CD4-positive, alpha-beta T cell treated with Interferon alpha-2 for 1 hour (primary cell): ENCODE measurements around the gene PRSS22.
A peak's percentile ranks its signal among the peaks of the same experiment; 100 is the strongest.

Experiments used
- DNase-seq, 2 donors: peaks; one replicate each; pipeline ENCODE4 v3.0.0-alpha.2; 2020 to 2022

The PRSS22 gene

DNA sequence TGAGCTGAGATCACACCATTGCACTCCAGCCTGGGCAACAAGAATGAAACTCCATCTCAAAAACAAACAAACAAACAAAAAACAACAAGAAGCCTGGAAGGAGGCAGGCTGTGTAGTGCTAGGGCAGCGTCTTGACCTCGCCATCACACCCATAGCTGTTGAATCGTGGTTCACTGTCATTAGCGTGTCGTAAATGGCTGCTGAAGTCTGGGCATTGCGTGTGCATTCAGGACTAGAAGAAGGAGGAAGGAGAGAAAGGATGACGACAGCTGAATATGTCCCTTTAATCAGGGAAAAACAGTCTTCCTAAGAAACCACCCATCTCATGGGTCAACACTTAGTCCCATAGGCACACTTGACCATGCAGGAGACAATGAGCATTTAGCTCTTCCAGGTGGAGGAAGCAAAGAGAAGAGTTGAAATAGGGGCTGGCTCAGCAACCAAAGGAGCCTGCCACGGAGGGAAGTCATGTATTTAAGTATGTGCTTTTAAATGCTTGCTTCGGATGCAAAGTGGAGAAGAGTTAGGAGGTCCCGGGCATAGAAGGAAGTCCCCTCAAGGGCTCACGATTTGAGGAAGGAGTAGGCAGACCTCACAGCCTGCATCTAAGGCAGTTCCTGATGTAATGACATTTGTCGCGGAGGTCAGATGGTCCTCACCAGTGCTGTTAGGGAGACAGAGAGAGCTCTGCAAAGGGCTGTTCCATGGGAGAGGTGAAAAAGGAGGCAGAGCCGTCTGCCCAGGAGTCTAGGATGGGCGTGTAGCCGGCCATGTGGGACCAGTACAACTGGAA lies 8.8 kb downstream of the PRSS22 start:
- no peak for DNase-seq

DNA sequence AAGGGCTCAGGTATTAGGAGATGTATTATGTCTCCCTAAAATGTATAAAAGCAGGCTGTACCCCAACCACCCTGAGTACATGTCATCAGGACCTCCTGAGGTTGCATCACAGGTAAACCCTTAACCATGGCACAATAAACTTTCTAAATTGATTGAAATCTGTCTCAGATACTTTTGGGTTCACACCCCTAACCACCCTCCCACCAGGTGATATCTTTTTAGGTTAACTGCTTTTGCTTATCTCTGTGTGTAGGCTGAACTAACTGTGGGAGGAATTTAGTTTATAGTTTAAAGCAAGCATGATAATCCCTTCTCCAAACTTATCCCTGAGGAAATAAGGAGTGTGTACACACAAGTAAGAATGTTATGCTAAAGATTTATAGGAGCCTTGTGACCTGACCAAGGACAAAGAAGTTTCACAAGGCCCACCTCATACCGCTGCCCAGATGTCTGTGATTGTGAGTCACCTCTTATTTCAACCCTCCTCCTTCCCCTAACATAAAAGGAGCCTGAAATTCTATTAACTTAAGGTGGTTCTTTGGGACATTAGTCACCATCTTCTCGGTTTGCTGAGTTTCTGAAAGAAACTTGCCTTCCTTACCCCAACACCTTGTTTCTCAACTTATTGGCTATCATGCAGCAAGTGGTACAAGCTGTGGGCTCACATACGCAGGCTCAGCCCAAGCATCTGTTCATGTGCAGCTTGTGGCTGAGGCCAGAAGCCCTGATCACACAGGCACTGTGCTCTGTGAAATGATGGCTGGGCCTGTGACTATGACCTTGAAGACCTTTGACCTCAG lies 11.3 kb downstream of the PRSS22 start:
- DNase-seq = no peak

GRCh38 chr16:2845116-2845515 lies 12.9 kb downstream of the PRSS22 start:
- no peak for DNase-seq

DNA sequence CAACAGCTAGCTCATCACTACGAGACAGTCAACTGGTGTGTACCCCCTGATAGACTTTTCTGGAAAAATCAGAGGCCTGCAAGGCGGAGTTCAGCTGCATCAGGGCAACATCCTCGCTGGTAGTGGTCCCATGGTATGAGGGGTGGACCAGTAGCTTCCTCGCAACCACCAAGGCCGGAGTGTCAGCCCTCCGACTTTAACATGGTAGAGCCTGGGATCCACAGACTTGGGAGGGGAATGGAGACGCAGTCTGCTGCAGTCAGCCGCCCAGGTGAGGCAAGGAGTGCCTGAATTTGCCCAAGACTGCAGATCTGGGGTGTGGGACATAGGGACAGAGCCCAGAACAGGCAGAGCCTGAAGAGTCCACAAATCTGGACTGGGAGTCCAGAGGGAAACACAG lies 14.4 kb downstream of the PRSS22 start:
- no peak for DNase-seq

GRCh38 chr16:2842340-2843000 lies 15.5 kb downstream of the PRSS22 start:
- DNase-seq = peak; percentile 78 to 79

GRCh38 chr16:2841606-2842339 lies 16.2 kb downstream of the PRSS22 start:
- peak; percentile 18 to 26 for DNase-seq

DNA sequence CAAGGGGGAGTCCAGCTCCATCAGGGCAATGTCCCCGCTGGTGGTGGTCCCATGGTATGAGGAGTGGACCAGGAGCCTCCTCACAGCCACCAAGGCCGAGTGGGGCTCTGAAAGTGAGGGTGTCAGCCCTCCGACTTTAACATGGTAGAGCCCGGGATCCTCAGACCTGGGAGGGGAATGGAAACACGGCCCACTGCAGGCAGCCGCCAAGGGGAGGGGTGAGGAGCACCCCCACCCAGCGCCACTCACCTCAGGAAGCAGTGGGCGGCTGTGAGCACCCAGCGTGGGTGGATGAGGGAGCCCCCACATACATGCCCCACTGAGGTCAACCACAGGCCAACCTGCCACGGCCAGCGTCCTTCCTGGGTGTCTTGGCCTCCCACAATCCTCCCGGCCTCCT lies 17.1 kb downstream of the PRSS22 start:
- no peak for DNase-seq

GRCh38 chr16:2839650-2840450 lies 18.1 kb downstream of the PRSS22 start:
- no peak for DNase-seq

DNA sequence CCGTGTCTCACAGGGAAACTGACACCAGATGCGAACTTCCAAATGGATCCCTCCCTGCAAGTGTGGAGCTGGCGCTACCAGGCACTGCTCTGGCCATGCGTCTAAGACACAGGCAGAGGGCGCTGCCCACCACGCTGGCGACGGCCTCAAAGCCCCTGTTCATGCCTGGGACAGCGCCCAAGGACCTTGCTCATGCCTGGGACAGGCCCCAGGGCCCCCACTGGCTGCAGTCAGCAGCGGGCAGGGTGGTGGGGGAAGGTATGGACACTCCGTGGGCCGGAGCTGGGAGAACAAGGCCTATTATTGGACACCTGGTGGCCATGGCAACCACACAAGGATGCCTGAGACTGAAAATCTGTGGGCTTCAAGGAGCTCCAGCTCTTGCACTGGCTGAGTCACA lies 19.0 kb downstream of the PRSS22 start:
- peak; percentile 52 to 67 for DNase-seq

DNA sequence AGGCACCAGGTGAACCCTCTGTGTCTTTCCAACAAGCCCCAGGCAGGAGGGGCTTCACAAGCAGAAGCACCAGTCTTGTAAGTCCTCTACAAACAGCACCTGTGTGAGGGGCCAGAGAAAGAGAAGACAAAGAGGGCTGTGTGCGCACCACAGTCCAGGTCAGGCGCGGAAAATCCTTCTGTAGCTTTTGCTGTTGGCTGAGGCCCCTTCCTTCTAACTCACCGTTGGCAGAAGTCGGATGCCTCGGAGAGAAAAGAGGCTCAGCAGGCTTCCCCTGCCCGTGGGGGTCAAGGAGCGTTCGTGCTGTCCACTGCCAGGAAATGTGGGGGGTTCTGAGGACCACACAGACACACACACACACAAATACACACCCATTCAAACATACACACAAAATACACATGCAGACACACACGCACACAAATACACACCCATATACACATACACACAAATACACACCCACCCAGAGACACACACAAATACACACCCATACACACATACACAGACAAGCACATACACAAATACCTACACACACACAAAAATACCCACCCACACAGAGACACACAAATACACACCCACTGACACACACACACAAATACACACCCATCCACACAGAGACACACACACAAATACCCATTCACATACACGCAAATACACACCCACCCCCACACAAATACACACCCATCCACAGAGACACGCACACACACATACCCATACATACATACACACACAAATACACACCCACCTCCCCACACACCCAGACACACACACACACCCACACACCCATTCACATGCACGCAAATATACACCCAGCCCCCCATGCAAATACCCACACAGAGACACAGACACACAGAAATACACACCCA lies 21.1 kb downstream of the PRSS22 start:
- DNase-seq = no peak

GRCh38 chr16:2835638-2836493 lies 22.1 kb downstream of the PRSS22 start:
- no peak for DNase-seq

DNA sequence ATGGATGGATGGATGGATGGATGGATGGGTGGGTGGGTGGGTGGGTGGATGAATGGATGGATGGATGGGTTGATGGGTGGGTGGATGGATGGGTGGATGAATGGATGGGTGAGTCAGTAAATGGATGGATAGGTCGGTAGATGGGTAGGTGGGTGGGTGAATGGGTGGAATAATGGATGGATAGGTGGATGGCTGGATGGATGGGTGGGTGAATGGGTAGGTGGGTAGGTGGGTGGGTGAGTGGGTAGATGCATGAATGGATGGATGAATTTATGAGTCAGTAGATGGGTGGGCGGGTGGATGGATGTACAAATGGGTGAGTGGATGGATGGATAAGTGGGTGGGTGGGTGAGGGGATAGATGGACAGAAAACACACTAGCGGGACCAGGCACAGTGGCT lies 23.0 kb downstream of the PRSS22 start:
- no peak for DNase-seq

GRCh38 chr16:2833776-2834175 lies 24.2 kb downstream of the PRSS22 start:
- DNase-seq = no peak

DNA sequence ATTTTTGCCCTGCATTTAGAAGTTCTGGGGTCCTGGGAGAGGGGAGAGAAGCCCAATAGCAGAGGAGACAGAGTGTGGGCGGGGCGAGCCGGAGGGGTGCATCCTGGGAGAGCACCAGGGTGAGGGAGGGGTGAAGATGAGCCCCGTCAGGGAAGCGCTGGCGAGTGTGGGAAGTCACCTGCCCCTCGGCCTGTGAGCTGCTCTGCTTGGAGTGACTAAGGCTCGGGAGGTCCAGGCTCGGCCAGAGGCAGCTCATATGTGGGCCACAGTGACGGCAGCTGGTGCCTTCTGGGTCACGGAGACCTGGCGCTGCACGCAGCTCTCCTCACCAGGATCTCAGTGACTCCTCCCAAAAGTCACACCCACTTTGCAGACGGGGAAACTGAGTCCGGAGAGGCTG lies 26.8 kb downstream of the PRSS22 start:
- no peak for DNase-seq

- DNase-seq = no peak
Measured at GRCh38 chr16:2830355-2830695, 27.6 kb downstream of the PRSS22 start.

GRCh38 chr16:2829501-2830354 lies 28.2 kb downstream of the PRSS22 start, which contains the start of gene ZG16B:
TSS of gene ZG16B (plus strand) at chr16:2830303. CDS start at chr16:2830442, 139 bp downstream.
- no peak for DNase-seq

- no peak for DNase-seq
Measured at GRCh38 chr16:2828876-2829430, 29.0 kb downstream of the PRSS22 start.

DNA sequence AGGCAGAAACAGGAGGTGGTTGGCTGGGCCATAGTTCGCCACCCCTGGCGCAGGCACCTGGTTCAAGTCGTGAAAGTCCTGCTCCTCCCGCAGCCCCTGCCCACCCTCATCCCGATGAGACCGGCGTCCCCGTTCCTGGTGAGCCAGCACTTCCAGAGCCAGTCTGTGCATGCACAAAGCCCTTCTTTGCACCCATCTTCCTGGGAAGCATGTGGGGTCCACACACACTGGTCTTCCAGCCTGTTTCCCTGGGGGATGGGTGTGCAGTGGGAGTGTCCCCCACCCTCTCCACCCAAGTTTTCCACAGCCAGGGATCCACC lies 29.5 kb downstream of the PRSS22 start:
- no peak for DNase-seq
